Lower lobe of right lung (tissue), 2 donors: Measurements from ENCODE around the gene MEGF9. TPM values are rescaled to one million over a fixed set of nuclear protein-coding genes. Genes with fewer than 3 reads are reported as not detected.
"Not testable (repeated sequence)": the region's sequence is repeated elsewhere in the genome, so short reads cannot be mapped to it uniquely, and the experiment has no call there.

Experiments used
- ATAC-seq, 2 donors: fragments of 200-7000 bp; cut with Tn5 transposase; one replicate each; pipeline ENCODE4 v1.9.1; 2020 to 2022; ENCODE audit warnings: mild to moderate bottlenecking in 2 of 2, moderate library complexity in 2 of 2
- DNase-seq: peaks from one replicate; pipeline ENCODE4 v3.0.0-alpha.2; 2020
- H3K27ac ChIP-seq: fragments of 200-600 bp; one replicate; pipeline ENCODE4 v1.8.0; 2022
- H3K27me3 ChIP-seq: fragments of 200-600 bp; one replicate; pipeline ENCODE4 v1.8.0; 2022; ENCODE audit warnings: low read depth
- H3K36me3 ChIP-seq: fragments of 200-600 bp; one replicate; pipeline ENCODE4 v1.8.0; 2022; ENCODE audit warnings: mild to moderate bottlenecking
- H3K4me1 ChIP-seq: fragments of 200-600 bp; one replicate; pipeline ENCODE4 v1.8.0; 2022
- H3K4me3 ChIP-seq: fragments of 200-600 bp; one replicate; pipeline ENCODE4 v1.8.0; 2022; ENCODE audit warnings: mild to moderate bottlenecking
- H3K9me3 ChIP-seq: fragments of 200-600 bp; one replicate; pipeline ENCODE4 v1.8.0; 2022
- CTCF ChIP-seq: fragments of 200-600 bp; IDR thresholded peaks from one replicate; pipeline ENCODE4 v1.8.0; 2022; ENCODE audit warnings: antibody characterized with exemption, mild to moderate bottlenecking
- intact Hi-C: fragments of 100-400 bp; cut with DNase I; formaldehyde crosslinking; loops from one replicate; pipeline ENCODE4 v1.11.0; 2022
- total RNA-seq: library from RNA; stranded (reverse); fragmentation: NEBNext Ultra II Directional; extraction: Animal tissue kit (Norgen Biotek cat#: 25700); gene quantifications from one replicate; pipeline ENCODE4 v1.2.1, GENCODE V29; 2021
- donor health status: DM: no; HTN: yes; CAD: no; lungs with severe emphysema.

Gene MEGF9
- total RNA-seq, 1 donor from 2014 or later: 71.1 TPM

GRCh38 chr9:120630333-120630732 lies 83.9 kb downstream of the MEGF9 start:
- peaks cover 11% of the 10 kb centered on the region for H3K4me1 ChIP-seq
- intact Hi-C loops: no loop called here
- H3K27me3 ChIP-seq: no peaks in the 10 kb centered on the region
- H3K9me3 ChIP-seq: peaks cover 4% of the 10 kb centered on the region
- DNase-seq (no peak), ATAC-seq (no peak)
- no peak overlapping the region for H3K4me3 ChIP-seq
- H3K36me3 ChIP-seq: no peaks in the 10 kb centered on the region
- TF ChIP-seq CTCF: no peak
- H3K27ac ChIP-seq: no peak overlapping the region

GRCh38 chr9:120628925-120629497 lies 85.3 kb downstream of the MEGF9 start:
- H3K9me3 ChIP-seq, DNase-seq, H3K27me3 ChIP-seq, H3K36me3 ChIP-seq, intact Hi-C loops, H3K27ac ChIP-seq, H3K4me3 ChIP-seq: not testable (repeated sequence)
- H3K4me1 ChIP-seq: peaks cover 11% of the 10 kb centered on the region
- ATAC-seq: peak in 1 of 2 donors; percentile 50

- no peak for ATAC-seq
- Histone ChIP-seq H3K4me3 (no peak overlapping the region), H3K36me3 (no peaks in the 10 kb centered on the region), H3K4me1 (peaks cover 11% of the 10 kb centered on the region), H3K27ac (no peak overlapping the region), H3K27me3 (no peaks in the 10 kb centered on the region), H3K9me3 (no peaks in the 10 kb centered on the region)
- no peak for DNase-seq
- intact Hi-C loops: no loop called here
- no peak for TF ChIP-seq CTCF
These were observed 85.9 kb downstream of the MEGF9 start for GRCh38 chr9:120628207-120628924.

- no peak for ATAC-seq
- Histone ChIP-seq H3K27ac (no peak overlapping the region), H3K4me1 (peaks cover 11% of the 10 kb centered on the region), H3K4me3 (no peak overlapping the region), H3K27me3 (no peaks in the 10 kb centered on the region), H3K9me3 (no peaks in the 10 kb centered on the region), H3K36me3 (peaks cover 4% of the 10 kb centered on the region)
- DNase-seq: no peak
- no peak for TF ChIP-seq CTCF
- intact Hi-C loops: no loop called here
These were observed 87.2 kb downstream of the MEGF9 start for GRCh38 chr9:120627073-120627472.

- Histone ChIP-seq H3K27ac (no peak overlapping the region), H3K27me3 (no peaks in the 10 kb centered on the region), H3K4me1 (peaks cover 11% of the 10 kb centered on the region), H3K36me3 (peaks cover 9% of the 10 kb centered on the region), H3K9me3 (no peaks in the 10 kb centered on the region), H3K4me3 (no peak overlapping the region)
- ATAC-seq: no peak
- intact Hi-C loops: no loop called here
- no peak for TF ChIP-seq CTCF
- no peak for DNase-seq
These were observed 87.8 kb downstream of the MEGF9 start for GRCh38 chr9:120626512-120626911.

GRCh38 chr9:120625222-120625621 lies 89.0 kb downstream of the MEGF9 start:
- intact Hi-C loops: no loop called here
- no peak for TF ChIP-seq CTCF
- H3K9me3 ChIP-seq: no peaks in the 10 kb centered on the region
- no peaks in the 10 kb centered on the region for H3K27me3 ChIP-seq
- no peak overlapping the region for H3K4me3 ChIP-seq
- H3K27ac ChIP-seq: no peak overlapping the region
- ATAC-seq: peak in 1 of 2 donors; percentile 38
- H3K4me1 ChIP-seq: peaks cover 11% of the 10 kb centered on the region
- no peak for DNase-seq
- peaks cover 11% of the 10 kb centered on the region for H3K36me3 ChIP-seq
